Erythroblast (primary cell): ENCODE data around the gene ZNF219.

Experiments
- GATA1 ChIP-seq: IDR thresholded peaks from 2 replicates; pipeline ENCODE4 v1.6.1; 2011; ENCODE audit warnings: low read depth, mild to moderate bottlenecking, control low read depth, low read length, moderate library complexity
- POLR2A ChIP-seq: IDR thresholded peaks from 2 replicates; pipeline ENCODE4 v1.6.1; 2011; ENCODE audit warnings: mild to moderate bottlenecking, low read length

- TF ChIP-seq POLR2A (no peak), GATA1 (no peak)
Measured at GRCh38 chr14:21040370-21040925, 58.0 kb downstream of the ZNF219 start.
